Erythroblast (primary cell): ENCODE data around the gene CBLL2.
"Not testable (repeated sequence)": the region's sequence is repeated elsewhere in the genome, so short reads cannot be mapped to it uniquely, and the experiment has no call there.

Experiments
- DNase-seq, 2 experiments: peaks; one replicate each; lab custom pipeline; 2025; lab: John Stamatoyannopoulos, UW
- GATA1 ChIP-seq: IDR thresholded peaks from 2 replicates; pipeline ENCODE4 v1.6.1; 2011; ENCODE audit warnings: low read depth, mild to moderate bottlenecking, control low read depth, low read length, moderate library complexity
- POLR2A ChIP-seq: IDR thresholded peaks from 2 replicates; pipeline ENCODE4 v1.6.1; 2011; ENCODE audit warnings: mild to moderate bottlenecking, low read length

Gene CBLL2

GRCh38 chrX:22272613-22273012 lies at the start of gene CBLL2:
CBLL2 (plus strand) TSS chrX:22272913; CDS start chrX:22272992, 79 bp downstream.
- no peak for TF ChIP-seq POLR2A
- TF ChIP-seq GATA1 = no peak
- DNase-seq = no peak

- no peak for TF ChIP-seq POLR2A
- TF ChIP-seq GATA1 = no peak
- DNase-seq = no peak
Measured at GRCh38 chrX:22234380-22234779, 38.3 kb upstream of the CBLL2 start.

GRCh38 chrX:22237479-22237878 lies 35.2 kb upstream of the CBLL2 start:
- no peak for TF ChIP-seq POLR2A
- TF ChIP-seq GATA1 = no peak
- no peak for DNase-seq

DNA sequence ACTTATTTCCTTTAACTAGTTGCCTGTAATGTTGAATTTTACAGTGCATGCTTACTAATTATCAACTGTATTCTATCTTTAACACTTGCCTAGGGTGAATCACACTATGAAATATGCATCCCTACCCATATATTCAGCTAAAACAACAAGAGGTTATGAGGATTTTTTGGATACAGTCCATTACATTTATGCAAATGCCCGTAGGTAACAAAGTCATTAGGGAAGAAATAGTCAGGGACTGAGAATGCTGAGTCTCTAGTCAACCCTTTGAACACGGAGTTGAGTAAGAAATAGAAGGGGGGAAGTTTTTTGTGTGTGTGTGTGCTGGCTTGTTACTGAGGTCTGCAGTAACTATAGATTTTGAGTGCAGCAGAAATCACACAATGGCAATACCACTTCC lies 26.1 kb upstream of the CBLL2 start:
- no peak for DNase-seq
- TF ChIP-seq GATA1 = no peak
- no peak for TF ChIP-seq POLR2A

DNA sequence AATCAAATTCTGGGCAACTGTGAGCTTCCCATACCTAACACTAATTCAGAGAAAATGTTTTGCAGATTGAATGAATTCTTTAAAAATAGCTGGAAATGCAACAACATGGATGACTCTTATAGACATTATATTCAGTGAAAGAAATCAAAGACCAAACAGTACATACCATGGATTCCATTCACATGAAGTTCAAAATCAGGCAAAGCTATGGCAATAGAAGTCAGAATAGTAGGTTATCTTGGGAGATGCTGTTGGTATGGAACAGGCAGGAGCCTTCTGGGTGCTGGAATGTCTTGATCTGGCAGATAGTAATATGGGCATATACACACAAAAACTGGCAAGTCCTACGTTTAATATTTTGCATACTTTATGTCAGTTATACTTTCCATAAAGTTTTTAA lies 25.5 kb upstream of the CBLL2 start:
- no peak for DNase-seq
- TF ChIP-seq POLR2A (no peak), GATA1 (no peak)

DNA sequence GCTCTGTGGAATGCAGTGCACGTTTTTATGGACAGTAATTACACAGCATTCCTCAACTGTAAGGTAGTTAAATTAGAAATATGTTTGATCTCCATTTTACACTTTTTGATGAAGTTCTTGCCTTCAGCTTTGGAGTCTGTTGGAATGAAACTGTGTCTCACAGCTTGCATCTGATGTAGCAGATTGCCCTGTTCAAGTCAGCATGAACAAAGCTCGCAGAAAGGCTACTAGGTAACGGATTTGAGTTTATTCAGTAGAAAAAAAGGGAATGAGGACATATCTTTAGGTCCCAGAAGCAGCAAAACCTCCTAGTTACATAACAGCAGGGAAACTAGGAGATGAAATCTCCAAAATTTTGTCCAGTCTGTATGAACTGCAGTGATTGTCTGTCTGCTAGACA lies 24.3 kb upstream of the CBLL2 start:
- TF ChIP-seq POLR2A = no peak
- TF ChIP-seq GATA1 = no peak
- no peak for DNase-seq

DNA sequence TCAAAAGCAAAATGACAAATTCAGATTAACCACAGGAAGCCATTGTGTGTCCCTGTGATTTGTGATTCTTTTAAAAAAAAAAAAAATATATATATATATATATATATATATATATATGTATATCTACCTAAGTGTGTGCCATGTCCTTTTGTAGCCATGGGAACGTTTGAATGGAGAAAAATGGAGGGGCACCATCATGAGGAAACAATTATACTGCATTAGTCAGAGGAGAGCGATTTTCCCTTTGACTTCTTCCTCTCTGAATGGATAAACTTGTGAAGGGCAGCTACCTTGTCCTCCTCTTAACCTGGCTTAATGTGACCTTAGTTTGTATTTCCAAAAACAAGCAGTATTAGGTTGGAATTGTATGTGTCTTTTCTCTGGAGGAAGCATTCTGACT lies 23.3 kb upstream of the CBLL2 start:
- DNase-seq = no peak
- TF ChIP-seq POLR2A (no peak), GATA1 (no peak)

DNA sequence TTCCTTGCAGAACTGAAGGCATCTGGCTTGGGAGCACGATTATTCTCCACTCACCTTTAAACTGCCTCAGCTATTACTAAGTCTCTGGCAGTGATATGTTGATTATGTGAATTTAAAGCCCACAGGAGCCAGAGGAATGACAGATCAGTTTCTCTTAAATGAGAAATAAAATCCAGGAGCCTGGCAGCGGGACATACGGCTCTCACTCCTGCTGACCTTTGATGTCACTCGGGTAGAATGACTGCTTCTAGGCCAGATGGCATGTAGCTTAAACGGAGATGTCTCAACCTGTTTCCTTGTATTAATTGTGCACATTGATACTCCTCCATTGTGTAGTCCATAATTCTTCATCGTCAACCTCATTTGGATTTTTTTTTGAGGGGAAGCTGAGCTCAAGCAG lies 4.0 kb upstream of the CBLL2 start:
- TF ChIP-seq POLR2A (no peak), GATA1 (no peak)
- DNase-seq = no peak

DNA sequence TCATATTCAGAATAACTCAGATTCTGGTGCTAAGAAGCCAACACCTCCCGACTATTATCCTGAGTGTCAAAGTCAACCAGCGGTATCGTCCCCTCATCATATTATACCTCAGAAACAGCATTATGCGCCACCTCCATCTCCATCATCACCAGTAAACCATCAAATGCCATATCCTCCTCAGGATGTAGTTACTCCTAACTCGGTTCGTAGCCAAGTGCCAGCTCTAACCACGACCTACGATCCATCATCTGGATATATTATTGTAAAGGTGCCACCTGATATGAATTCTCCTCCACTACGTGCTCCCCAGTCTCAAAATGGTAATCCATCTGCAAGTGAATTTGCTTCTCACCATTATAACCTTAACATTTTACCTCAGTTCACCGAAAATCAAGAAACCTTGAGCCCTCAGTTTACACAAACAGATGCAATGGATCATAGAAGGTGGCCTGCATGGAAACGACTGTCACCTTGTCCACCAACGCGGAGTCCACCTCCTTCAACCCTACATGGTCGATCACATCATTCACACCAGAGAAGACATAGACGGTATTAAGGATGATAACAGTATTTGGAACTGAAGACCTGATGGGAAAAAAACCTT lies 1.1 kb downstream of the CBLL2 start:
- TF ChIP-seq GATA1 = no peak
- TF ChIP-seq POLR2A = no peak
- DNase-seq = no peak

DNA sequence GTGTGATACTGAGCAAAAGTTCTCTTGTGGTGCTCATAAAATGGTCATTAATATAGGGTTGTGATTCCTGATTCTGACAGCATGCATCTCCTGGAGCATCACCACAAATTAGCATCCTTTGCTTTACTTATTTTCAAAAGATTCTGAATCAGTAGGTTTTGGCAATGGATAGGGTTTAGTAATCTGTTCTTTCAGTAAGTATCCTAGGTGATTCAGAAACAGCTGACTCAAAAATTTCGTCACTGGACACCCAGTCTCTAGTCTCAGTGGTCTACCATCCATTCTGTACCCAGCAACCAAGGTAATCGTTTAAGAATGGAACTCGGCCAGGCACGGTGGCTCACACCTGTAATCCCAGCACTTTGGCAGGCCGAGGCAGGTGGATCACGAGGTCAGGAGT lies 4.1 kb downstream of the CBLL2 start:
- no peak for DNase-seq
- TF ChIP-seq POLR2A (no peak), GATA1 (no peak)

DNA sequence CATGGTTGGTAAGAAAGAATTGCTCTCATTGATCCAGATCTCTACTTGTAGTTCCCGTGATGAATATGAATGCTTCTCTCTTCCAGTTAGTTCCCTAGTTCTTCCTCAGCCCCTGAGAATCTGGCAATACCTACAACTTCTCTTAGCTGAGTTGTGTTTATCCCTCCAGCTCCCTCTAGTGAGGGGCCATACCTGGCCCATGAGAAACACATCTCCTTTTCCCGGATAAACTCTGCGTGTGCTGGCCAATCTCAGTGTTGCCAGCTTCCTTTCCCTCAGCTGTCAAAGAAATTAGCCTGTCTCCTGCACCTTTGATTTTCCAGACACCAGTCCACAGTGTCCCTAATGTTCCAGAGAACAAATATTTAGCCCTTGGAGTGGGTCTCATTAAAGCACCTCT lies 5.7 kb downstream of the CBLL2 start:
- TF ChIP-seq POLR2A (no peak), GATA1 (no peak)
- DNase-seq = no peak

DNA sequence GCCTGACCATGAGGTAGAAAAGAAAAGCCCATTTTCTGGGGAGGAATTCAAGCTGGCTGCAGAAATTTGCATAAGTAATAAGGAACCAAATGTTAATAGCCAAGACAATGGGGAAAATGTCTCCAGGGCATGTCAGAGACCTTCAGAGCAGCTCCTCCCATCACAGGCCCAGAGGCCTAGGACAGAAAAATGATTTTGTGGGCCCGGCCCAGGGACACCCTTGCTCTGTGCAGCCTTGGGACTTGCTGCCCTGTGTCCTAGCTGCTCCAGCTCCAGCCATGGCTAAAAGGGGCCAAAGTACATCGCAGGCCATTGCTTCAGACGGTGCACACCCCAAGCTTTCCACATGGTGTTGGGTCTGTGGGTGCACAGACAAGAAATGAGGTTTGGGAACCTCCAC lies 16.5 kb downstream of the CBLL2 start:
- DNase-seq = not testable (repeated sequence)

DNA sequence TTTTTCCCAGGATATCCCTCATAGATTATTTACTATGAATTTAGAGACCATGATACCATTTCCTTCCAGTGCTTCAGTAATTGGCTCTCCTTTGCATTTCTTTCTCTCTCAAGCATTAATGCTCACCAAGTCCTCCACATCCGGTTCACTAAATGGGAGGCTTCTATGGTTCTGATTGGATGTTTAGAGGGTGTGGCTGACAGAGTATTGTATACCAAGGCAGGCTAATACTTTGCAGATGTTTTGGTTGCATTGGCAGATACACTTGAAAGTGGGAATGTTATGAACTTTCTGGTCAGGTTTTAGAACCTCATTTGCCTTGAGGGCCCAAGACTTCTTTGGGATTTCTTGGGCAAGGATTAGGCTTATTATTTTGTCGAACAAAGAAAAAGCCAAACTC lies 24.2 kb downstream of the CBLL2 start:
- DNase-seq = no peak
- no peak for TF ChIP-seq POLR2A
- TF ChIP-seq GATA1 = no peak

DNA sequence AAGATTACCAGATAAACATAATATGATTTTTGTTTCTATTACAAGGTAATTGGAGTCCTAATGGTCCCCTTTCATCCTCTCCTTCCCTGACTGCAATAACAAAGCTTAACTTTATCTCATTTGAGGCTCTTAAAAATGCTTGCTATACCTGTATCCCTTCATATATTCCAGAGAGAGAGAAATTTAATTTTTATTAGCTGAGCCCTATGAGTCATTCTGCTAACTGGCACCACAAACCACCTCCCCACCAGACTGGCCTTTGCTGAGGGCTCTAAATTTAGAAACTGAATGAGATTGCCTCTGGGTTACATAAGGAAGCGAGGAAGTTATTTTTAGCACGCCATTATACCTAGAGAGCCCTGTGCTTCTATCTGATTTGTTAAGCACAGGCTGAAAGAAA lies 27.4 kb downstream of the CBLL2 start:
- TF ChIP-seq POLR2A = no peak
- TF ChIP-seq GATA1 = no peak
- DNase-seq = no peak

DNA sequence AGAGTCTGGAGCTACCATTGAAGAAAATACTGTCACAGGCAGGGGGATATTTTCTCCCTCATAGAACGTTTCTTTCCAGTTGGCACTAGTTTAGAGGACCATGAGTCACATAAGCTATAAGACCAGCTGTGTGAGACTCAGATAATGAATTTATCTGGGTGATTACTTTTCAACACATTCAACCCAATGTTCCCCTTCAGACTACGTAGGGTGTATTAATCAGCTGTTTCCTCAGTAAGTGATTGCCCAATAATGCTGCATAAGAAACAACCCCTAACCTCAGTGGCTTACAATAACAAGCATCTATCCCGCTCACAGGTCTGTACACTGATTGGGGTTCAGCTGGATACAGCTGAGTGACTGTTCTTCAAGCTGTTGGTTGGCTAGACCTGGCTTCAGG lies 38.1 kb downstream of the CBLL2 start:
- no peak for TF ChIP-seq GATA1
- no peak for TF ChIP-seq POLR2A
- no peak for DNase-seq

- no peak for DNase-seq
- no peak for TF ChIP-seq GATA1
- no peak for TF ChIP-seq POLR2A
Measured at GRCh38 chrX:22313766-22314165, 41.1 kb downstream of the CBLL2 start.
